ENCODE data around the gene ANXA9.
A peak's percentile ranks its signal among the peaks of the same experiment; 100 is the strongest.

ANXA9 gene

GRCh38 chr1:150981805-150982712 lies at the start of gene ANXA9:
TSS of gene ANXA9 (plus strand) at chr1:150982292. CDS start at chr1:150983106, 814 bp downstream.
- DNase-seq = peak; percentile 76

GRCh38 chr1:150944856-150945255 lies 37.2 kb upstream of the ANXA9 start:
- DNase-seq = no peak

GRCh38 chr1:150954708-150955107 lies 27.4 kb upstream of the ANXA9 start:
- no peak for DNase-seq

GRCh38 chr1:150955280-150955679 lies 26.8 kb upstream of the ANXA9 start:
- DNase-seq = no peak

- DNase-seq = no peak
Observed at GRCh38 chr1:150957666-150958065, 24.4 kb upstream of the ANXA9 start.

- no peak for DNase-seq
Observed at GRCh38 chr1:150960646-150961045, 21.4 kb upstream of the ANXA9 start.

GRCh38 chr1:150961756-150962155 lies 20.3 kb upstream of the ANXA9 start:
- no peak for DNase-seq

GRCh38 chr1:150963321-150964163 lies 18.6 kb upstream of the ANXA9 start:
- DNase-seq = no peak

- DNase-seq = no peak
Observed at GRCh38 chr1:150964164-150964489, 18.0 kb upstream of the ANXA9 start.

GRCh38 chr1:150965605-150966004 lies 16.5 kb upstream of the ANXA9 start:
- no peak for DNase-seq

- DNase-seq = no peak
Observed at GRCh38 chr1:150966011-150966410, 16.1 kb upstream of the ANXA9 start.

GRCh38 chr1:150967936-150968335 lies 14.2 kb upstream of the ANXA9 start:
- DNase-seq = no peak

GRCh38 chr1:150968491-150968890 lies 13.6 kb upstream of the ANXA9 start:
- DNase-seq = no peak

GRCh38 chr1:150969626-150970025 lies 12.5 kb upstream of the ANXA9 start:
- DNase-seq = no peak

GRCh38 chr1:150970808-150971582 lies 11.1 kb upstream of the ANXA9 start:
- no peak for DNase-seq

GRCh38 chr1:150971583-150972416 lies 10.3 kb upstream of the ANXA9 start:
- DNase-seq = no peak

GRCh38 chr1:150972417-150972940 lies 9.6 kb upstream of the ANXA9 start:
- no peak for DNase-seq

- no peak for DNase-seq
Observed at GRCh38 chr1:150973258-150973835, 8.7 kb upstream of the ANXA9 start.

GRCh38 chr1:150973836-150974579 lies 8.1 kb upstream of the ANXA9 start:
- peak; percentile 18 for DNase-seq

- peak; percentile 38 for DNase-seq
Observed at GRCh38 chr1:150974580-150975478, 7.3 kb upstream of the ANXA9 start, which contains the start of gene CERS2. TSS of gene CERS2 (minus strand) at chr1:150974835. CDS start at chr1:150969090, 5,745 bp downstream.

Measured in NCI-H510A treated with DMSO at 0.1 percent for 48 hours (cell line).